Activated T-helper 1 cell treated with anti-CD3 and anti-CD28 coated beads, Interleukin-2, amount 50 U/mL, for 16 hours (primary cell): Measurements from ENCODE around the gene B3GAT1.
A peak's percentile ranks its signal among the peaks of the same experiment; 100 is the strongest.

Source experiments
- DNase-seq, 2 donors: peaks; one replicate each; pipeline ENCODE4 v3.0.0-alpha.2; 2020; ENCODE audit warnings: low read depth in 1 of 2, low spot score in 1 of 2

The B3GAT1 gene

GRCh38 chr11:134374891-134375550 is 37.0 kb downstream of the B3GAT1 start:
- DNase-seq = no peak

DNA sequence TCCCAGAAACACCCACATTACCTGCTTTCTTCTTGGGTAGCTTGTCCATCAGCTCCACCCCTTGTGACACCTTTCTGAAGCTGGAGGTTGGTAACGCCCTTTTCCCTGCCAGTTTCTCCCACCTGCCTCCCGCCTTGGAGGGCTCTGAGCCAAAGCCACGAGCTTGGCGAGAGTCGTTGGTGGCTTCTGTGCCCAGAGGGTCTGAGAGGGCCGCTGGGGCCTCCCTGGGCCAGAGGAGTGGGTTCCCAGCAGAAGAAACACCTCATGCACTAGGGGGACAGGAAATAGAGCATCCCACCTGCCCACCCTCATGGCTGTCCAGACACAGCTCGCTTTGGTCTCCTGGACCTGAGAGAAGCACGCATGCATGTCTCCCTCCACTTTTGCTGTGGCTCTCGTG is 37.9 kb downstream of the B3GAT1 start:
- no peak for DNase-seq

GRCh38 chr11:134373591-134374052 is 38.4 kb downstream of the B3GAT1 start:
- no peak for DNase-seq

GRCh38 chr11:134372961-134373360 is 39.1 kb downstream of the B3GAT1 start:
- DNase-seq = no peak

GRCh38 chr11:134372536-134372935 is 39.5 kb downstream of the B3GAT1 start:
- DNase-seq = no peak

GRCh38 chr11:134371436-134372185 is 40.4 kb downstream of the B3GAT1 start:
- DNase-seq = no peak

- no peak for DNase-seq
Measured at GRCh38 chr11:134370526-134371435, 41.3 kb downstream of the B3GAT1 start.

GRCh38 chr11:134369656-134370525 is 42.2 kb downstream of the B3GAT1 start:
- DNase-seq = no peak

DNA sequence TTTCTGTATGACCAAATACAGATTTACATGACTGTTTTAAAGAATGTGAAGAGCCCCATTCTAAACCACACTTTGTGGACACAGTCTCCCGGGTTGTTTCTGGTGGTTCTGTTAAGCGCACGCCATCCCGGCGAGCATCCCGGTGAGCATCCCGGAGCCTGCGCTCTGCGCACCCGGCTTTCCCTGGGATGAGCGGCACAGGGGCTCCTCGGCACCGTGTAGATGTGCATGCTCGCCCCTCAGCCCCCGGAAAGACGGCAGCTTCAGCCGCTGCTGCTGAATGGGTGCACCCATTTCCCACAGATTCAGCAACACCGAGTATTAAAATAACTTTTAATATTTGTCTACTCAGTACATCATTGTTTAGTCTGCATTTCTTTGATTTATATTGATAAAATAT is 44.3 kb downstream of the B3GAT1 start:
- DNase-seq = no peak

DNA sequence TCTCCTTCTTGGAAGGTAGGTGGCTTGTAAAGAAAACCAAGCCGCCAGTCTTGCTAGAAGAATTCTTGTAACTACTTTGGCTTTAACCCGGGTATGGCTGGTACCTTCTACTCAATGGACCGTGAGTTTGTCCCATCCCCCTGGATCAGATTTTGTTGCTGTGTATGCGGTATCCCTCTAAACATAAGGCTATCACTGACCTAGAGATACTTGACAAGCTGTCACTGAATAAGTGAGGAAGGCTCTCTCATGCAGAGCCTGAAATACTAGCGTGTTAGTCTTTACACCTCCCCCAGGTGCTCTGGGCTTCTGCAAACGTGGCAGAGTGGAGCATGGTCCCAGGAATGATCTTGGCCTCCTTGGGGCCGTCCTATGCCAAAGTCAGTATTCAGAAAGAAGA is 45.8 kb downstream of the B3GAT1 start:
- no peak for DNase-seq

DNA sequence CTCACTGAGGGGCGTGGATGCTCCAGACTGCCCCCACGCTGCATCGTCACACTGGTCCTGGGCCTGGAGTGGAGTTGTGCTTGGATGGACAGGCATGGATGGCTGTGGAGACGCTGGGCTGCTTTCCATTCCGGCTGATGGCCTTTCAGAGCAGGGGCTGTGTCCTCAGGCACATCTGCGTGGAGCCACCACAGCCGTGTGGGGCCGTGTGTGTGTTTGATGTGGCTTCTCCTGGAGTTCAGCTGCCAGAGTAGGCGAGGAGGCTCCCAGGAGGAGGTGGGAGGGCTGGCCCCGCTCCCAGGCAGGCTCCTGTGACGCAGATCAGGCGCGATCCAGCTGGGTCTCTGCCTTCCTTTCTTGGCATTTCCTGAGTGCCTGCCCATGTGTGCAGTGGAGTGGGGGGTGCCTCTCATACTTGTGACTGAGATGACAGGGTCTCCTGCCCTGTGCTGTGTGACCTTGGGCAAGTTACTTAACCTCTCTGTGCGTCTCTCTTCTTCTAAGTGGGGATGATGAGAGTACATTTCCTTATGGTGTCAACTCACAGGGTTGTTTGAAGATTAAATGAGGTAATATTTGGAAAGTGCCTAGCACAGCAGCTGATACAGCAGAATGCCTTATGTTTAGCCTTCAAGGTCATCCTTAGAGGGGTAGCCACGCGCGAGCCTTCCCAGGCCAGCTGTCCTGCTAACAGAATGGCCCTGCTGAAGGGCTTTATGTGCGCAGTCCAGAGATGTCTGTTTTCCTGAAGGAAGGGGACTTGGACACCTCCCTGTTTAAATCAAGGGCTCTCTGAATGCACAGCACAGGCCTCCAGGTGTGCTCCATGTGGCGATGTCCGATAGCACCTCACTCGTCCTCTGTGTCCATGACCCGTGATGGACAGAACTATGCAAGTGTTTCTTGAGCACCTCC is 46.8 kb downstream of the B3GAT1 start:
- DNase-seq = no peak

- no peak for DNase-seq
Measured at GRCh38 chr11:134364261-134364660, 47.8 kb downstream of the B3GAT1 start.

GRCh38 chr11:134363592-134363991 is 48.5 kb downstream of the B3GAT1 start:
- no peak for DNase-seq

DNA sequence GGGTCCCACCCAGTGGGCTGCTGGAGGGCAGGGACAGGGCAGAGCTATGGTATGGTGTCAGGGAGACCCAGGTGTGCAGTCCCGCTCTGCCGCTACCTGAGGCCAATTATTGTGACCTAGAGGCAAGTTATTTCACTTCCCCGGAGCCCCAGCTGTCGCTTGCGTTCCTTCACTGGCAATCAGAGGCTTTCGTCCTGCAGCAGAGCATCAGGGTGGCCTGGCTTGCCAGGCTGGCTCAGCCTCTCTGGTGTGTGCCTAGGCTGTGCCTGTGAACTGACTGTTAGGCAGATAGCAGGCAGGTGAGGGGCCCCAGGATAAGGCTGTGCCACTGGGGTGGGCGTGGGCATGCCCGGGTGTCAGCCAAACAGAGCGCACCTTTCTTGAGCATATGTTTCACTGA is 48.9 kb downstream of the B3GAT1 start:
- DNase-seq = no peak

DNA sequence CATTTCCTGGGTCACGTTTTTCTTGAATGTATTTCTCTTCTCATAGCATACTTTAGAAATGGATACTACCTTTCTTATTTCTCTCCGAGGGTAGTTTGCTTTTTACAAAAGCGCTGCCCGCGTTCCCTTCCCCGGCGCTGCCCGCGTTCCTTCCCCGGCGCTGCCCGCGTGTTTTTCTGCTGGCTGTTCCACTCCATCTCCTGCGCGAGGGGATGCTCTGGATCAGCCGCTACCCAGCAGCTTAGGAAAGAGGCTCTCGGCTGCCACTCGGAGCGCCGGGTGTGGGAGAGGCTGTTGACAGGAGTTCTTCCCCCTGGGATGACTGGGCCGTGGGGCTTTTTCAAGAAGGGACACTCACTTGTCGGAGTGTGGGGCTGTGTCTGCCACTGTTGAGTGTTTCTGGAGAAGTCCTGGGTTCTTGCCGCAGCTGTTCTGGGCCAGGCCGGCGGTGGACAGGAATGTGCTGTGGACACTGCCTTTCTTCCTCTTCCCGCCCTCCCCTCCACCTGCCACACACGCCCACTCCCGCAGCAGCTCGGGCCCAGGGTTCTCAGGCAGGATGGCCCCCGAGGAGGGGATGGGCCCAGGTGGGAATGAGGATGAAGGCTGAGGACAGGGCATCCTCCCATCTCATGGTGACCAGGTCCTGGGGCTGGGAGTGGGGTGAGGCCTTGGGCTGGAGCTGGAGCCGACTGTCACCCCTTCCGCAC is 49.7 kb downstream of the B3GAT1 start:
- no peak for DNase-seq

DNA sequence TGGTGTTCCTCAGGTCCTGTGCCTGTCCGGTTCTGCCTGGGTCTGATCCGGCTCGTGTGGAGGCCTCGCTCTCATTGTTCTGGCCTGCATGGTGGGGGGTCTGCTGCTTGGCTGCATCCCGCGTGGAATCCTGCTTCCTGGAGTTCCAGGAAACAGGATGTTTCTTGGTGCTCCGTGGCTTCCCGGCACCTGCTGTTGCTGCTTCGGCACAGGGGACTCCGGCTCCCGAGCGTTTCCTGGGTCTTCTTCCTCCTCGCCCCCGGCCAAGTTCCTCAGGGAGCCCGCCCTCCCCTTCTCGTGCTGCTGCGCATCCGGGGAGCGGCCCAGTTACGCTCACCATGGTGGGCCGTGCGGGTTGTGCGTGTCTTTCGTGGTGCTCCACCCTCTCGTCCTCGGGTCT is 50.4 kb downstream of the B3GAT1 start:
- no peak for DNase-seq

DNA sequence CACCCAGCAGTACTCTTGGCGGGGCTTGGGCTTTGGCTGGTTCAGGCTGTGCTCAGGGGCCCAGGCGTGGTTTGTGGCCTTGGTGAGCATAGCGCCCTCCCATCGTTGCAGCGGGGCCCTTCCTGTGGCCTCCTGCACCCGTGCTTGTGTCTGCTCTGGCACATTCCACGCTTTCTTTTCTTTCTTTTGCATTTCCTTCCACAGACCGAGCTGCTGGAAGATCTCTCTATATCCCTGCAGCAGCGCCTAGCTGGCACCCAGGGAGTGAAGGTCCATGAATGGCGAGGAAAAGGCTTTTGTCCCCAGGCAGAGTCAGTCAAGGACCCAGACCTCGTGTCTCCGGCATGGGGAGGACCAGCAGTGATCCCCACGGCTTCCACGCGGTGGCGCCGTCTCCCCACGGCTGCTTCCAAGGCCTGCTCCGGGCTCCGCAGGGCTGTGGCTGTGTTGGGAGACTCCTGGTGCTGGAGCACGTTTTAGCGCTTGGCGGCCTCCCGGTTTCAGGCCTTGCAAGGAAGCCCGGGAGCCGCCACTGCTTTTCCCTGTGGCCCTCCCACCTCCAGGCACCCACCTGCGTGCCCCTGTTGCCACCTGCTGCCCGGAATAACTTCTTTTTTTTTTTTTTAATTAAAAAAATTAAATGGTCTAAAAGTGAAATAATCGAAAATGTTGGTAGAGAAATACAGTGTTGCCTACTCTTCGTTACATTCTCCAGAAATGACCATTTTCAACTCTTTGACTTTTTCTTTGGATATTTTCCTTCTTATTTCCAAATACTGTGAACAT is 51.8 kb downstream of the B3GAT1 start:
- DNase-seq = peak; percentile 33 to 53

GRCh38 chr11:134359646-134360045 is 52.4 kb downstream of the B3GAT1 start:
- no peak for DNase-seq
